Left lung (tissue), 10 donors: Measurements from ENCODE around the gene OR13J1. TPM values are rescaled to one million over a fixed set of nuclear protein-coding genes. Genes with fewer than 3 reads are reported as not detected.
A peak's percentile ranks its signal among the peaks of the same experiment; 100 is the strongest.

Source experiments
- ATAC-seq: fragments of 200-7000 bp; cut with Tn5 transposase; one replicate; pipeline ENCODE4 v1.9.1; 2020; ENCODE audit warnings: moderate library complexity
- DNase-seq, 4 donors: peaks; one replicate each; pipeline ENCODE4 v3.0.0-alpha.2; 2013 to 2020
- H3K27ac ChIP-seq, 2 donors: fragments of 200-600 bp; sonication (generic) in 1 of 2; one replicate each; pipeline versions ENCODE4 v1.5.0 to v1.8.0; 2020 to 2021
- H3K27me3 ChIP-seq, 2 donors: fragments of 200-600 bp; sonication (generic) in 1 of 2; one replicate each; pipeline versions ENCODE4 v1.5.0 to v1.8.0; 2020 to 2021
- H3K36me3 ChIP-seq, 2 donors: fragments of 200-600 bp; sonication (generic) in 1 of 2; one replicate each; pipeline versions ENCODE4 v1.5.0 to v1.8.0; 2020 to 2021
- H3K4me1 ChIP-seq, 2 donors: fragments of 200-600 bp; one replicate each; pipeline ENCODE4 v1.8.0; 2021
- H3K4me3 ChIP-seq, 2 donors: fragments of 200-600 bp; sonication (generic) in 1 of 2; one replicate each; pipeline versions ENCODE4 v1.5.0 to v1.8.0; 2020 to 2021; ENCODE audit warnings: mild to moderate bottlenecking in 1 of 2
- H3K9me3 ChIP-seq, 2 donors: fragments of 200-600 bp; sonication (generic) in 1 of 2; one replicate each; pipeline versions ENCODE4 v1.5.0 to v1.8.0; 2020 to 2021
- CTCF ChIP-seq, 2 donors: fragments of 200-600 bp; sonication (generic) in 1 of 2; IDR thresholded peaks; one replicate each; pipeline versions ENCODE4 v1.5.0 to v1.8.0; 2021; ENCODE audit warnings: antibody characterized with exemption in 2 of 2
- intact Hi-C, 2 donors: fragments of 100-400 bp; cut with DNase I; formaldehyde crosslinking; loops; one replicate each; pipeline versions ENCODE4 v1.11.2 to v1.14.2; 2022
- polyA plus RNA-seq, 6 donors: library from polyadenylated mRNA; unstranded; fragments of 120-200 nt; gene quantifications; one replicate each; pipeline ENCODE4 v1.2.1, GENCODE V29; 2013; ENCODE audit not compliant: insufficient read length in 6 of 6
- total RNA-seq, 2 donors: library from RNA; stranded (reverse); fragmentation: NEBNext Ultra II Directional; extraction: Animal tissue kit (Norgen Biotek cat#: 25700); gene quantifications; one replicate each; pipeline ENCODE4 v1.2.1, GENCODE V29; 2021
- donor health status: DM: no; HTN: yes; CAD: no.
- donor health status: DM: no; HTN: no; CAD: no.

OR13J1 gene
- total and polyA plus RNA-seq, 8 donors, result 0.10 TPM; not detected in 7

- intact Hi-C loops, result no loop called here
- H3K4me1 ChIP-seq, result no peaks in the 10 kb centered on the region
- peaks cover 0 to 8% of the 10 kb centered on the region in 2 donors for H3K9me3 ChIP-seq
- DNase-seq, result no peak
- H3K27me3 ChIP-seq, result peaks cover 0 to 7% of the 10 kb centered on the region in 2 donors
- ATAC-seq, result no peak
- H3K36me3 ChIP-seq, result no peaks in the 10 kb centered on the region
- H3K4me3 ChIP-seq, result no peak overlapping the region
- TF ChIP-seq CTCF (IDR thresholded peaks at IDR 0.05), result no peak
- H3K27ac ChIP-seq, result no peak overlapping the region
These were observed 2.3 kb upstream of the OR13J1 start for GRCh38 chr9:35872505-35872904.

DNA sequence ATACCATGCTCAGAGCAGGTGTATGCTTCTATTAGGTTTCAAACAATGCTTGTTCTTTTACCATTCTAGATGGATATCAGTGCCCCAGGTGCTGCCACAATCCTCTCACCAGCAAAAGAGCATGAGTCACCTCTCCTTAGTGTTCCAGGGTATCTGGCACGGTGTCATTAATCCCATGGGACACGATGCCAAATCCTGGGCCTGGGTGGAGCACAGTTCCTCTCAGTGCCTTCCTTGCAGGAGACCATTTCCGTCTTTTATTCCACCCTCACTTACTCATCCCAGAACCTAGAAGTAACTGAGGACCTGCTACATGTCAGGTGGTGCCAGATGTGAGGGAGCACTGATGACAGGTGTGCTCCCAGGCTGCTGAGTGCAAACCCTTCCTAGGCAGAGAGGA lies 1.3 kb upstream of the OR13J1 start:
- Histone ChIP-seq H3K27me3 (peaks cover 0 to 10% of the 10 kb centered on the region in 2 donors), H3K27ac (no peak overlapping the region), H3K4me3 (no peak overlapping the region), H3K36me3 (no peaks in the 10 kb centered on the region), H3K4me1 (no peaks in the 10 kb centered on the region), H3K9me3 (no peaks in the 10 kb centered on the region)
- ATAC-seq, result peak; percentile 58
- intact Hi-C loops, result no loop called here
- no peak for DNase-seq
- TF ChIP-seq CTCF (IDR thresholded peaks at IDR 0.05), result no peak

- Histone ChIP-seq H3K27me3 (peaks cover 0 to 28% of the 10 kb centered on the region in 2 donors), H3K9me3 (no peaks in the 10 kb centered on the region), H3K36me3 (no peaks in the 10 kb centered on the region), H3K4me3 (no peak overlapping the region), H3K27ac (no peak overlapping the region), H3K4me1 (no peaks in the 10 kb centered on the region)
- no peak for TF ChIP-seq CTCF (IDR thresholded peaks at IDR 0.05)
- intact Hi-C loops, result no loop called here
- ATAC-seq (no peak), DNase-seq (no peak)
These were observed 482 bp downstream of the OR13J1 start for GRCh38 chr9:35869621-35870216.

- Histone ChIP-seq H3K36me3 (no peaks in the 10 kb centered on the region), H3K27me3 (peaks cover 0 to 36% of the 10 kb centered on the region in 2 donors), H3K27ac (no peak overlapping the region), H3K9me3 (no peaks in the 10 kb centered on the region), H3K4me3 (no peak overlapping the region), H3K4me1 (no peaks in the 10 kb centered on the region)
- ATAC-seq (no peak), DNase-seq (no peak)
- TF ChIP-seq CTCF (IDR thresholded peaks at IDR 0.05), result no peak
- intact Hi-C loops, result no loop called here
These were observed 1.3 kb downstream of the OR13J1 start for GRCh38 chr9:35868933-35869332.

DNA sequence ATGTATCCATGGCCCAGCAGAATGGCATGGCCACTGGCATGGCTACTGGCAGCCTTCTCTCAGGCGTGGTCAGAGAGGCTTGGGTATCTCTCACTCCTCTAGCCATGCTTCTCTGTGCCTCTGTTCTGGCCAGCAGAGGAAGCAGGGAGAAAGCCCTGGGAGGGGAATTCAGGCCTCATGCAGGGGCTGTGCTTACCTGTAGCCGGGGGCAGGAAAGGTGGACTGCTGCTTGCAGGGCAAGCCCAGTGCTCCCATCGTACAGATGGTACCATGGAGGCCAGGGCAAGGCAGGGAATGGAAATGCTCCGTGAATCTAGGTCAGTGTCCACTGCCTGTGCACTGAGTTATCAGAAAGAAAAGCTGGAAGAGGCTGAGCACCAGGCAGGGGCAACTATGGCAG lies 2.7 kb downstream of the OR13J1 start:
- no peak for TF ChIP-seq CTCF (IDR thresholded peaks at IDR 0.05)
- no peaks in the 10 kb centered on the region for H3K36me3 ChIP-seq
- no peak overlapping the region for H3K4me3 ChIP-seq
- peaks cover 0 to 48% of the 10 kb centered on the region in 2 donors for H3K27me3 ChIP-seq
- intact Hi-C loops, result no loop called here
- H3K4me1 ChIP-seq, result no peaks in the 10 kb centered on the region
- ATAC-seq, result no peak
- no peak overlapping the region for H3K27ac ChIP-seq
- no peaks in the 10 kb centered on the region for H3K9me3 ChIP-seq
- DNase-seq, result no peak
